Skeletal muscle satellite cell (primary cell): ENCODE measurements around the gene YJU2.

Source experiments
- H3K27me3 ChIP-seq: 2 replicates; pipeline ENCODE4 v1.7.0; 2013; ENCODE audit warnings: low read length; ENCODE audit not compliant: control insufficient read depth, insufficient read depth
- H3K36me3 ChIP-seq: 2 replicates; pipeline ENCODE4 v1.7.0; 2013; ENCODE audit warnings: mild to moderate bottlenecking, control low read depth, low read length; ENCODE audit not compliant: insufficient read depth
- H3K4me1 ChIP-seq: 2 replicates; pipeline ENCODE4 v1.7.0; 2013; ENCODE audit warnings: low read length; ENCODE audit not compliant: control insufficient read depth, insufficient read depth
- H3K4me2 ChIP-seq: 2 replicates; pipeline ENCODE4 v1.7.0; 2013; ENCODE audit warnings: mild to moderate bottlenecking, low read length
- H3K4me3 ChIP-seq: 2 replicates; pipeline ENCODE4 v1.7.0; 2013; ENCODE audit warnings: low read length
- H3K9ac ChIP-seq: 2 replicates; pipeline ENCODE4 v1.7.0; 2013; ENCODE audit warnings: mild to moderate bottlenecking, low read depth, low read length, moderate library complexity
- H3K9me3 ChIP-seq: replicated peaks from 2 replicates; pipeline ENCODE4 v1.7.0; 2013; ENCODE audit warnings: mild to moderate bottlenecking, control low read depth, low read length

Gene YJU2

DNA sequence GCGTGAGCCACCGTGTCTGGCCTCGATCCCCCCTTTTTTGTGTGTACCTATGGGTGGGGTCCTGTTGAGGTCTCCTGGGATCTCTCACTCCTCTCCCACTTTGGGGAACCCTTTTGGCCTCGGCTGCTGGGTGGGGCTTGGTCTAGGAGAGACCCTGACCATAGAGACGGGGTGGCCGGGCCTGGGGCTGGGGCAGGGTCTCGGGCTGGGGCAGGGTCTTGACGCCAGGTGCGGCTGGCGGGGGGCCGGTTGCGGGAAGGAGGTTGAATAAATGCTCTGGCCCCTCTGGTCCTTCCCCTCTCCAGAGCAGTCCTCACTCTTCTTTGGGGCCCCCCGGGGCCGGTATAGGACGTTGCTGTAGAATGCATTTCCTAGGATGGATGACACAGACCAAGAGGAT lies 45.6 kb downstream of the YJU2 start:
- H3K9ac ChIP-seq = no peak overlapping the region
- no peak overlapping the region for H3K4me3 ChIP-seq
- H3K9me3 ChIP-seq = no peaks in the 10 kb centered on the region
- H3K27me3 ChIP-seq = peaks cover 7% of the 10 kb centered on the region
- H3K36me3 ChIP-seq = no peaks in the 10 kb centered on the region
- H3K4me1 ChIP-seq = peaks cover 6% of the 10 kb centered on the region
- H3K4me2 ChIP-seq = no peak overlapping the region

DNA sequence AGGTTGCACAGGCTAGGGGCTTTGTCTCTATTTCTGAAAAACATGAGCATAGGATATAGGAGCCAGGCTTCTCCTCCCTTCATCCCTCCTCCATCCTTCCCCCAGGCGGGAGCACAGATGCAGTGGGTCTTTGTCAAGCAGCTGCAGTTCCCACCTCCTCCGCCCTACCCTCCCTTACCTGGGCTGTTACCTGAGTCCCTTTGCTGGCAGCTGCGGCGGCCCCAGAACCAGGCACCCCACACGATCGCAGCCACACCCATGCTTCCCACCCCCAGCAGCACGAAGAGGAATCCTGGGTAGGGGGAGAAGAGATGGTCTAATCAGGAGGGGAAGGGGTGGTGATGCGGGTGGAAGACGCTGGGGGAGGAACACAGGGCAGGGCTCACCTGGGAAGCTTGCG lies 47.5 kb downstream of the YJU2 start:
- no peaks in the 10 kb centered on the region for H3K9me3 ChIP-seq
- no peak overlapping the region for H3K4me2 ChIP-seq
- no peak overlapping the region for H3K9ac ChIP-seq
- H3K4me3 ChIP-seq = no peak overlapping the region
- no peaks in the 10 kb centered on the region for H3K36me3 ChIP-seq
- peaks cover 6% of the 10 kb centered on the region for H3K4me1 ChIP-seq
- peaks cover 3% of the 10 kb centered on the region for H3K27me3 ChIP-seq

DNA sequence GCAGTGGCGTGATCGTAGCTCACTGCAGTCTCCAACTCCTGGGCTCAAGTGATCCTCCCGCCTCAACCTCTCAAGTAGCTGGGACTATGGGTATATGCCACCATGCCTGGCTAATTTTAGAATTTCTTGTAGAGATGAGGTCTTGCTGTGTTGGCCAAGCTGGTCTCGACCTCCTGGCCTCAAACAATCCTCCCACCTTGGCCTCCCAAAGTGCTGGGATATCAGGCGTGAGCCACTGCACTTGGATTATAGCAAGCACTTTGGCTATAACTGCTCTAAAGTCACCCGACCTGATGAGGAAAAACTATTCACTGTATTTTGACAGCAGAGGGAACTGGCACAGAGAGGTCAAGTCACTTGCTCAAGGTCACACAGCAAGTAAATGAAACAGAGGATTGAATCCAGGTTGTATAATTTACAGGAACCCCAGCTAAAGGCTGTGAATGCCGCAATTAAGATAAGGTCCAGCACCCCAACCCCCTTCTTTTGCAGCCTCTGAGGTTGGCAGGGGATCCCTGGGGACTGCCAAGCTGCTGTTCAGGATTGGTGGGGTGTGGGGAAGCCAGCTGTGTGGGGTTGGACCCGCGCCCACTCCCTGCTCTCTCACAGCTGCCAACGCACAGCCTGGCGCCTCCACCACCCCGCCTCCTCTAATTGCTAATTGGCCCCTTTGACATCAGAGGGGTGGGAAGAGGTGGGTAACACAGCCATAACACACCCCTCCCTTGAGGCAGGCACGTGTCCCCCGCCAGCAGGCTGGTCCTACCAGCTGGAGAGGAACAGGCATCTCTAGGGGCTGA lies 49.3 kb downstream of the YJU2 start:
- no peaks in the 10 kb centered on the region for H3K9me3 ChIP-seq
- no peak overlapping the region for H3K4me3 ChIP-seq
- H3K4me1 ChIP-seq = peaks cover 6% of the 10 kb centered on the region
- H3K4me2 ChIP-seq = no peak overlapping the region
- H3K36me3 ChIP-seq = no peaks in the 10 kb centered on the region
- H3K9ac ChIP-seq = no peak overlapping the region
- H3K27me3 ChIP-seq = peaks cover 1% of the 10 kb centered on the region

DNA sequence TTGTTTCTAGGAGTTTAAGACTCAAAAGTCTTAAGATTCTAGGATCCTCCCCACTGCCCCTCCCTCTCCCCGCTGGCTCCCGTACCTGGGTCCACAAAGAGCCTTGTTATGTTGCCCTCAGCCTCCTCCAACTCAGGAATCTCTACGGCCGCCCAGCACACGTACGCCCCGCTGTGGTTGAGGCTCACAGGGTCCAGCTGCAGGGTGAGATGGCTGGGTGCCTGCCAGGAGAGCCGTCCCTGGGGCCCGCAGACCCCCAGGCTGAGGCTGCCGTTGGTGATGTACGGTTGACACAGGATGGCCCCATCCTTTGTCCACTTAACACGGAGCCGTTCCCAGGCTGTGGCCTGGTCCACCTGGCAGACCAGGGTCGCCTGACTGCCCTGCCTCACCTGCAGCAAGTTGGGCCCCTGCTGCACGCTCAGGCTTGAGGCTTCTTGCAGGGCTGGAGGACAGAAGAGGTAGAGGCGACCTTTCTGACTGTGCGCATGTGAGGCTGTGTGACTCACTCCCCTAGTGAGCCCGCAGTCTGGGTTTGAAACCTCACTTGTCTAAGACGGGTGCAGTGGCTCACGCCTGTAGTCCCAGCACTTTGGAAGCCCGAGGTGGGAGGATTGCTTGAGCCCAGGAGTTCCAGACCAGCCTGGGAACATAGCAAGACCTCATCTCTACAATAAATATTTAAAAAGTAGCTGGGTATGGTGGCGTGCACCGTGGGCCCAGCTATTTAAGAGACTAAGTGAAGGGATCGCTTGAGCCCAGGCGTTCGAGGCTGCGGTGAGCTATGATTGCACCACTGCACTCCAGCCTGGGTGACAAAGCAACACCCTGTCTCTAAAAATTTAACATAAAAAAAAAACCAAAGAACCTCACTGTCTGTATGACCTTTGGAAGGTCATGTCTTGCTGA lies 51.3 kb downstream of the YJU2 start:
- Histone ChIP-seq H3K9me3 (no peaks in the 10 kb centered on the region), H3K36me3 (no peaks in the 10 kb centered on the region)

DNA sequence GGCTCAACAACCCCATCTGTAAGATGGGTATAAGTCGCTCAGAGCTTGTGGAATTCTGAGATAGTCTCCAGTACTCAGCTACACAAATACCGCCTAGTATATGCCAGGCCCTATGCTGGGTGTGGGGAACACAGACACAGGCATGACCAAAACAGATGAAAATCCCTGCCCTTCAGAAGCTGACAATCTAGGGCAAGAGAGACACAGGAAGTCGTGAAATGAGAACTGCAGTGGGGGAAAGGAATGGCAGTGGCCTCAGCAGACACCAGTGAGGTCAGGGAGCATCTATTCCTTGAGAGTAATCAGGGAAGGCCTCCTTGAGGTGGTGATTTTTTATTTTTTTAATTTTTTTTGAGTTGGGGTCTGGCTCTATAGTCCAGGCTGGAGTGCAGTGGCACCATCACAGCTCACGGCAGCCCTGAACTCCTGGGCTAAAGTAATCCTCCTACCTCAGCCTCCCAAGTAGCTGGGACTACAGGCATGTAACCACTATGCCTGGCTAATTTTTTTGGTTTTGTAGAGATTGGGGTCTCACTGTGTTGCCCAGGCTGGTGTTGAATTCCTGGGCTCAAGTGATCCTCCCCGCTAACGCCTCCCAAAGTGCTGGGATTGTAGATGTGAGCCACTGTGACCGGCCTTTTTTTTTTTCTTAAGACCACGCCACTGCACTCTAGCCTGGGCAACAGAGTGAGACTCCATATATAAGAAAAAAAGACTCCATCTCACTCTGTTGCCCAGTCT lies 52.1 kb downstream of the YJU2 start:
- no peaks in the 10 kb centered on the region for H3K36me3 ChIP-seq
- H3K9me3 ChIP-seq = no peaks in the 10 kb centered on the region
- no peak overlapping the region for H3K9ac ChIP-seq
- no peak overlapping the region for H3K4me3 ChIP-seq
- H3K4me2 ChIP-seq = no peak overlapping the region
- peaks cover 6% of the 10 kb centered on the region for H3K4me1 ChIP-seq
- H3K27me3 ChIP-seq = no peaks in the 10 kb centered on the region

More for the DNA sequence above, 51.3 kb downstream of the YJU2 start:
- no peak overlapping the region for H3K4me2 ChIP-seq
- no peak overlapping the region for H3K9ac ChIP-seq
- peaks cover 6% of the 10 kb centered on the region for H3K4me1 ChIP-seq
- no peak overlapping the region for H3K4me3 ChIP-seq
- H3K27me3 ChIP-seq = no peaks in the 10 kb centered on the region

DNA sequence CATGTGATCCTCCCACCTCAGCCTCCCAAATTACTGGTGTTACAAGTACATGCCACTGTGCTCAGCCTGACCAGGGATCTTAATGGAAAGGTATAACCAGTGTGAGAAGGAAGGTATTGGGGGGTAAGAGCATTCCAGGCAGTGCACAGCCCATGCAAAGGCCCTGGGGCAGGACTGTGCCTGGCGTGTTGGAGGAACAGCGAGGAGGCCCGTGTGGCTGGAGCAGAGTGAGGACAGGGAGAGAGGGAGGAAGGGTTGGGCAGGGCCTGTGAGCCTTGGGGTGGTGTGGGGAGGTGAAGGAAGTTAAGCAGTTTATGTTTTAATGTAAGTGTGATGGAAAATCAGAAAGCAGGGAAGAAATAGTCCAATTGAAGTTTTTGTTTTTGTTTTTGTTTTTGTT lies 53.7 kb downstream of the YJU2 start:
- H3K27me3 ChIP-seq = no peaks in the 10 kb centered on the region
- no peaks in the 10 kb centered on the region for H3K36me3 ChIP-seq
- no peaks in the 10 kb centered on the region for H3K9me3 ChIP-seq
- H3K4me3 ChIP-seq = no peak overlapping the region
- no peak overlapping the region for H3K4me2 ChIP-seq
- H3K9ac ChIP-seq = no peak overlapping the region
- H3K4me1 ChIP-seq = peaks cover 6% of the 10 kb centered on the region

DNA sequence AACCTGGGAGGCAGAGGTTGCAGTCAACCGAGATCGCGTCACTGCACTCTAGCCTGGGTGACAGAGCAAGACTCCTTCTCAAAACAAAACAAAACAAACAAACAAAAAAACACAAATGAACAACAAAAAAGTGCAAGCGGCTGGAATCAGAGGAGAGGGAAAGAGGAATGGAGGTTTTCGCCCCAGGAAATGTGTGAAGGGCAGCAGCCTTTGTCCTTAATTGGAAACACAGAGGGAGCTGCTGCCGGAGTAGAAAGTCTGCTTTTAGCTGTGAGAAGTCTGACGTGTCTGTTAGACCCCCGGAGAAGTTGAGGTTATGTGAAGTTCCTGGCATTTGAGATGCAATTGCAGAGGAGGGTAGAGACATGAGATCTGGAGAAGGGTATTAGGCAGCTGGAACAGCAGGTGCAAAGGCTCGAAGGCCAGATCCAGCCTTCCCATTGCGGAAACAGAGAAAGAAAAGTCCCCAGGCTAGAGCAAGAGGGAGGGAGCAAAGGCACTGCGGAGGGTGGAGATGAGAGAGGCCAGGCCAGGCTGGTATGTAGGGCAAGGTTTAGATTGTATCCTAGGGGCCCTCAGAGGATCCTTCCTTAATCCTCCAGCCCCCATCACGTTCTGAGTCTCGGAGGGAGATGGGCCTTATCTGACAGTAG lies 54.8 kb downstream of the YJU2 start:
- Histone ChIP-seq H3K36me3 (no peaks in the 10 kb centered on the region), H3K4me2 (no peak overlapping the region), H3K9me3 (no peaks in the 10 kb centered on the region), H3K4me1 (peaks cover under 1% of the 10 kb centered on the region), H3K4me3 (no peak overlapping the region), H3K27me3 (no peaks in the 10 kb centered on the region), H3K9ac (no peak overlapping the region)

DNA sequence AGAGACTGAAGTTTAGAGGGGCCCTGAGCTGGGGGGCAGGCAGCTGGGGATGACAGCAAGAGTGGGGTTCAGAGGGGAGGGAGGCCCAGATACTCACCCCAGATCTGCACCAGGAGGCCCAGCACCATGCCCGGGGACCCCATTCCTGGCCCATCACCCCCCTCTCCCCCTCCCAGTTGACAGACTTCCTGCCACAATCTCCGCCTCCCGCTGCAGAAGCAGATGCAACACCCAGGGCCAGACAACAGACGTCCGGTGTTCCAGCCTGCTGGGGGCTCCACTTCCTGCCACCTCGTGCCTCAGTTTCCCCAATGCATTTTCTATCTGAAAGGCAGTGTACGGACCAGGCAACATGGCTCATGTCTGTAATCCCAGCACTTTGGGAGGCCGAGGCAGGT lies 55.4 kb downstream of the YJU2 start, which contains the start of gene TMIGD2:
Gene TMIGD2, minus strand, starts transcription at position 147 of the 398 bp plus-strand sequence. Its CDS starts 4 bp downstream, at position 143.
- Histone ChIP-seq H3K36me3 (no peaks in the 10 kb centered on the region), H3K27me3 (no peaks in the 10 kb centered on the region), H3K9me3 (no peaks in the 10 kb centered on the region), H3K9ac (no peak within 1 kb of the TSS), H3K4me3 (no peak within 1 kb of the TSS), H3K4me2 (no peak within 1 kb of the TSS), H3K4me1 (no peaks in the 10 kb centered on the region)

DNA sequence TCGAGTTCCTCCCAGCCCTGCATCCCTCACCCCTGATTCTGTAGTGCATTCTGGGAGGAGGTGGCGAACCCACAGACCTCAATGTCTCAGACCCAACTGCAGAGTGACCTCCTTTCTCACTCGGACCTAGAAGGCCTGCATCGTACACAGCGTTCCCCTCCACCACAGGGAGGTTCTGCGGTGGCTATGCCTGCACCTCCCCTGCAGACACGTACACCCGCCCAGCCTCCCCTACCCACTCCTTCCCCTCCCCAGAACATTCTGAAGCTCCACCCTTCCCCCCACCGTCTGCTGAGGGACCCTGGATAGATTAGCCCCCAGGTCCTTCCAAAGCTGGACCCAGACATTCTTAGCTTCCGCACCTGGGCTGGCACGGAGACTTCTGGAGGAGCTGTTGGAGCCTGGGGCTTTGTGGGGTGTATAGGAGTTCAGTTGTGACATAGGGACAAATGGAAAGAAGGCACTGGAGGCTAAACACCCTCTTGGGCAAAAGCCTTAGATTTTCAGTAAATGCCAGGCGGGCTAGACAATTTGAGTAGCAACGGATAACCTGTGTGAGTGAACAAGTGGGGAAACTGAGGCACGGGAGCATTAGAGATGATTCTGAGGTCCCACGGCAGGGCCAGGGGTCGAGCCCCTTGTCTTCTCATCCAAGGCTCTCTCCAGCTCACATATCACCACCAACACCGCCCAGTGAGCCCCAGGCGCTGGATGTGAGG lies 57.1 kb downstream of the YJU2 start:
- Histone ChIP-seq H3K36me3 (no peaks in the 10 kb centered on the region), H3K27me3 (no peaks in the 10 kb centered on the region), H3K9me3 (no peaks in the 10 kb centered on the region), H3K9ac (no peak overlapping the region), H3K4me2 (peak overlapping the region; percentile 62), H3K4me3 (peak overlapping the region; percentile 64), H3K4me1 (no peaks in the 10 kb centered on the region)

DNA sequence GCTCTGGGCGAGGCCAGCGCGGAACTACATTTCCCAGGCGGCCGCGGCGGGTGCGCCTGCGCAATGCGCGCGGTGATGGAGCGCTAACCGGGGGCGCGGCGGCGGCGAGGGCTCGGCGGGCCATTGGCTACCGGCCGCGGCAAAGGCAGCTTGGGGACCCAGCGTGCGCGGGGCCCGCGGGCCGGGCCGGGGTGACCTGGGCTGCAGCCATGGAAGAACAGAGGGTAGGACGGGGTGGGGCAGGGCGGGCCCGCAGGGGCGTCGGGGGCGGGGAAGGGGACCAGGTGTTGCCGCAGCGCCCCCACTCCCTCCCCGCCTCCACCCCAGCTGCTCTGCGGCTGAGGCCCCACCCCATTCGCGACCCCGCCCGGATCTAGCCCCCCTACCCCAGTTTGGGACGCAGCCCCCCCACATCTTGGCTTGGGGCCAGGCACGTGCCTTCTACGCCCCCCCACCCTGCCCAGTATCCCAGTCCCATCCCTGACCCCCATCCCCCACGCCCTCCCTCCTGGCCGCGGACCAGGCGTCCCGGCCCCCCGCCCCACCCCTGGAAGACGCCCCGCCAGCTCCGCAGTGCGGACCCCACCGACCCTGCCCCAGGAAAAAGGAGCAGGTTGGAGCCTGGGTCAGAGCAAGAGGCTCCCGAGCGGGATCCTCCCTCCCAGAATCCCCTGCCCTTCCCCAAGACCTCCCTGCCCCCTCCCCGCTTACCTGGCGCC lies 57.8 kb downstream of the YJU2 start, which contains the start of gene FSD1:
Gene FSD1, plus strand, starts transcription at position 61 of the 719 bp plus-strand sequence. Its CDS starts 149 bp downstream, at position 210.
- Histone ChIP-seq H3K4me3 (peak within 1 kb of the TSS; percentile 64), H3K9me3 (no peaks in the 10 kb centered on the region), H3K4me2 (peak within 1 kb of the TSS; percentile 62), H3K9ac (no peak within 1 kb of the TSS), H3K27me3 (no peaks in the 10 kb centered on the region), H3K36me3 (no peaks in the 10 kb centered on the region), H3K4me1 (no peaks in the 10 kb centered on the region)
